Measurements from ENCODE around the gene FGGY.
"Not testable (repeated sequence)": the region's sequence is repeated elsewhere in the genome, so short reads cannot be mapped to it uniquely, and the experiment has no call there.

DNA sequence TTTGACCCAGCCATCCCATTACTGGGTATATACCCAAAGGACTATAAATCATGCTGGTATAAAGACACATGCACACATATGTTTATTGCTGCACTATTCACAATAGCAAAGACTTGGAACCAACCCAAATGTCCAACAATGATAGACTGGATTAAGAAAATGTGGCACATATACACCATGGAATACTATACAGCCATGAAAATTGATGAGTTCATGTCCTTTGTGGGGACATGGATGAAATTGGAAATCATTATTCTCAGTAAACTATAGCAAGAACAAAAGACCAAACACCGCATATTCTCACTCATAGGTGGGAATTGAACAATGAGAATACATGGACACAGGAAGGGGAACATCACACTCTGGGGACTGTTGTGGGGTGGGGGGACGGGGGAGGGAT, 295.5 kb downstream of the FGGY start:
- not testable (repeated sequence) for TF ChIP-seq POLR2A (IDR thresholded peaks at IDR 0.05; ENCODE audit: low read length); GATA1 (IDR thresholded peaks at IDR 0.05; ENCODE audit: low read depth, low read length)
